Measurements from ENCODE around the gene ESAM.

The ESAM gene

DNA sequence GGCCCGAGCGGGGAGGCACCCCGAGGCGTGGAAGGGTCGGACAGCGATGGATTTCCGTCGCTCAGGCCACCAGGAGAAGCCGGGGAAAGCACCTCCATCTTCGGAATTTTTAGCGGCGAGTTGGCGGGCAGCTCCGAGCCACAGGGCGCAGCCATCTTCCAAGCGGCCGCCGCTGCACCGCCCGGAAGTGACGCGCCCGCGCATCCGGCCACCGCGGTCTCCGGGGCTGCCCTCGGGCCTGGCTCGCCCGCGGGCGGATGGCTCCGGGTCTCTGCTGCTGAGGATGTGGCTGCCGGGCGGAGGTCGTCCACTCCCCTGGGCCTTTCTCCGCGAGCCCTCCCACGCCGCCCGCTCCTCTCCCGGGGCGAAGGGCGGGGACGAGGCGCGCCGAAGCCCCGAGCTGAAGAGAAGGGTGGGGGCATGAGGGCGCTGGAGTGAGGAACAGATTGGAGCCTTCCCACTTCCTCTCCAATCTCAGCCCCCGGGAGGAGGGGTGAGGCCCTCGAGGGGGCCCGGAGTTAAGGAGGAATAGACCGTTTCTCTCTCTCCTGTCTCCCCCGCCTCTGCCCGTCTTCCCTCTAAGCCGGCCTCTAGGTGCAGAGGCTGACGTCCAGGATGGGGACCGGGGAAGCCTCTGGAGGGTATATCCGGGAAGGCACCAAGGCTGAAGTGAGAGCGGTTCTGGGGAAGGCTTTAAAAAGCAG is 38.3 kb upstream of the ESAM start, which contains the start of gene MSANTD2:
Gene MSANTD2 (minus strand): TSS at position 181 of the 704 bp plus-strand sequence. CDS start 26 bp downstream, at position 155.
- H3K27ac ChIP-seq (replicated peaks; ENCODE audit: low read length): peak within 1 kb of the TSS; percentile 99
- peak; percentile 76 for DNase-seq (ENCODE audit: low spot score)
- H2BK15ac ChIP-seq (ENCODE audit: low read length): peak within 1 kb of the TSS; percentile 68
- peak within 1 kb of the TSS; percentile 100 for H3K18ac ChIP-seq (ENCODE audit: low read length)
- peak within 1 kb of the TSS; percentile 98 for H3K9ac ChIP-seq (ENCODE audit: low read depth, low read length, poor library complexity)
- H2BK120ac ChIP-seq (ENCODE audit: low read depth, low read length): peak within 1 kb of the TSS; percentile 100
- no CpG with 5 or more reads among the region's 62 CpGs for WGBS, 2 donors (ENCODE audit: extremely low coverage in 2 of 2, insufficient read length in 2 of 2, insufficient replicate concordance in 1 of 2)
- H4K91ac ChIP-seq (ENCODE audit: low read depth, low read length, poor library complexity): no peak within 1 kb of the TSS
- H3K23ac ChIP-seq (ENCODE audit: low read depth, low read length, poor library complexity): peak within 1 kb of the TSS; percentile 98
- peaks cover 2 to 31% of the 10 kb centered on the region in 2 donors for H3K36me3 ChIP-seq (replicated peaks in 1 of 2; ENCODE audit: control insufficient read depth in 2 of 2, insufficient read depth in 2 of 2, low read length in 2 of 2)
- H2BK12ac ChIP-seq (ENCODE audit: low read length): peak within 1 kb of the TSS; percentile 79
- H2BK5ac ChIP-seq (ENCODE audit: low read length): peak within 1 kb of the TSS; percentile 98
- H2AK5ac ChIP-seq (ENCODE audit: low read depth, low read length): peak within 1 kb of the TSS; percentile 87
- peaks cover 5% of the 10 kb centered on the region for H3K79me1 ChIP-seq (ENCODE audit: low read depth, low read length)
- peak within 1 kb of the TSS; percentile 98 for H3K14ac ChIP-seq (ENCODE audit: low read length)
- H3K4me2 ChIP-seq (ENCODE audit: insufficient read depth, low read length, poor library complexity, severe bottlenecking): peak within 1 kb of the TSS; percentile 55
- H2AFZ ChIP-seq (ENCODE audit: low read length): peak within 1 kb of the TSS; percentile 99
- peak within 1 kb of the TSS; percentile 52 to 98 for H3K4me3 ChIP-seq (ENCODE audit: low read length in 2 of 2)
- peaks cover 0 to under 1% of the 10 kb centered on the region in 2 donors for H3K9me3 ChIP-seq (replicated peaks in 1 of 2; ENCODE audit: control insufficient read depth in 2 of 2, insufficient read depth in 1 of 2, low read depth in 1 of 2, low read length in 2 of 2)
- H3K4ac ChIP-seq (ENCODE audit: low read length): peak within 1 kb of the TSS; percentile 95
- no peaks in the 10 kb centered on the region for H3K27me3 ChIP-seq (ENCODE audit: control insufficient read depth in 3 of 3, insufficient read depth in 3 of 3, low read depth in 1 of 3, low read length in 3 of 3)
- peaks cover 2 to 12% of the 10 kb centered on the region in 2 donors for H3K4me1 ChIP-seq (ENCODE audit: control insufficient read depth in 2 of 2, insufficient read depth in 1 of 2, low read depth in 1 of 2, low read length in 2 of 2)
- H4K8ac ChIP-seq (ENCODE audit: low read depth, low read length): peak within 1 kb of the TSS; percentile 95

GRCh38 chr11:124799348-124800225 is 37.5 kb upstream of the ESAM start:
- Histone ChIP-seq H3K4me2 (ENCODE audit: insufficient read depth, low read length, poor library complexity, severe bottlenecking) (peak overlapping the region; percentile 55), H3K36me3 (replicated peaks in 1 of 2; ENCODE audit: control insufficient read depth in 2 of 2, insufficient read depth in 2 of 2, low read length in 2 of 2) (peaks cover 2 to 29% of the 10 kb centered on the region in 2 donors), H3K79me1 (ENCODE audit: low read depth, low read length) (peaks cover 5% of the 10 kb centered on the region), H2AK5ac (ENCODE audit: low read depth, low read length) (peak overlapping the region; percentile 87), H4K8ac (ENCODE audit: low read depth, low read length) (peak overlapping the region; percentile 95), H2BK5ac (ENCODE audit: low read length) (peak overlapping the region; percentile 98), H3K27ac (replicated peaks; ENCODE audit: low read length) (peak overlapping the region; percentile 99), H2BK12ac (ENCODE audit: low read length) (peak overlapping the region; percentile 79), H3K9ac (ENCODE audit: low read depth, low read length, poor library complexity) (peak overlapping the region; percentile 98), H2BK15ac (ENCODE audit: low read length) (peak overlapping the region; percentile 68), H2BK120ac (ENCODE audit: low read depth, low read length) (peak overlapping the region; percentile 100), H3K18ac (ENCODE audit: low read length) (peak overlapping the region; percentile 99), H3K4ac (ENCODE audit: low read length) (peak overlapping the region; percentile 95), H3K9me3 (replicated peaks in 1 of 2; ENCODE audit: control insufficient read depth in 2 of 2, insufficient read depth in 1 of 2, low read depth in 1 of 2, low read length in 2 of 2) (no peaks in the 10 kb centered on the region), H3K4me1 (ENCODE audit: control insufficient read depth in 2 of 2, insufficient read depth in 1 of 2, low read depth in 1 of 2, low read length in 2 of 2) (peaks cover 2 to 12% of the 10 kb centered on the region in 2 donors), H3K4me3 (ENCODE audit: low read length in 2 of 2) (peak overlapping the region; percentile 52 to 98), H3K23ac (ENCODE audit: low read depth, low read length, poor library complexity) (peak overlapping the region; percentile 98), H4K91ac (ENCODE audit: low read depth, low read length, poor library complexity) (no peak overlapping the region), H3K27me3 (ENCODE audit: control insufficient read depth in 3 of 3, insufficient read depth in 3 of 3, low read depth in 1 of 3, low read length in 3 of 3) (no peaks in the 10 kb centered on the region), H2AFZ (ENCODE audit: low read length) (peak overlapping the region; percentile 99), H3K14ac (ENCODE audit: low read length) (peak overlapping the region; percentile 97)
- peak; percentile 55 for DNase-seq (ENCODE audit: low spot score)
- WGBS, 2 donors (ENCODE audit: extremely low coverage in 2 of 2, insufficient read length in 2 of 2, insufficient replicate concordance in 1 of 2): no CpG with 5 or more reads among the region's 83 CpGs

DNA sequence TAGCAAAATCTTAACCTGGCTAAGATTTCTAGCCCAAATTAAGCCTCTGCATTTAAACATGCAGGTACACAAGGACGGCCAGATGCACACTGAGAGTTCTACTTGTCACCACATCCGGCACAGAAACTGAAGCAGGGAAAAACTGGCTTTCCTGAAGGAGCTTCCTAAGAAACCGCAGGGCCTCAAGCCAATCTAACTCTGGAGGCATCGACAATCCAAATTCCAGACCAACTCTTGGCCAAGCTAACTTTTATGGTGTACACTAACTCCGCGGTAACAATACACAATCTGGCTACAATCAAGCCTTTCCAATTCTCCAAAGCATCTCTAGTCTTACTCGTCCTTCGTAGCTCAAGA is 36.9 kb upstream of the ESAM start:
- Histone ChIP-seq H4K91ac (ENCODE audit: low read depth, low read length, poor library complexity) (no peak overlapping the region), H3K18ac (ENCODE audit: low read length) (no peak overlapping the region), H3K79me1 (ENCODE audit: low read depth, low read length) (peaks cover 5% of the 10 kb centered on the region), H3K9me3 (replicated peaks in 1 of 2; ENCODE audit: control insufficient read depth in 2 of 2, insufficient read depth in 1 of 2, low read depth in 1 of 2, low read length in 2 of 2) (no peaks in the 10 kb centered on the region), H2BK15ac (ENCODE audit: low read length) (no peak overlapping the region), H2AFZ (ENCODE audit: low read length) (peak overlapping the region; percentile 99), H3K27ac (replicated peaks; ENCODE audit: low read length) (peak overlapping the region; percentile 99), H3K36me3 (replicated peaks in 1 of 2; ENCODE audit: control insufficient read depth in 2 of 2, insufficient read depth in 2 of 2, low read length in 2 of 2) (peaks cover 2 to 27% of the 10 kb centered on the region in 2 donors), H3K4ac (ENCODE audit: low read length) (no peak overlapping the region), H3K9ac (ENCODE audit: low read depth, low read length, poor library complexity) (no peak overlapping the region), H3K23ac (ENCODE audit: low read depth, low read length, poor library complexity) (no peak overlapping the region), H2AK5ac (ENCODE audit: low read depth, low read length) (no peak overlapping the region), H3K14ac (ENCODE audit: low read length) (no peak overlapping the region), H3K4me1 (ENCODE audit: control insufficient read depth in 2 of 2, insufficient read depth in 1 of 2, low read depth in 1 of 2, low read length in 2 of 2) (peaks cover 2 to 12% of the 10 kb centered on the region in 2 donors), H2BK5ac (ENCODE audit: low read length) (no peak overlapping the region), H3K27me3 (ENCODE audit: control insufficient read depth in 3 of 3, insufficient read depth in 3 of 3, low read depth in 1 of 3, low read length in 3 of 3) (no peaks in the 10 kb centered on the region), H2BK12ac (ENCODE audit: low read length) (no peak overlapping the region), H4K8ac (ENCODE audit: low read depth, low read length) (no peak overlapping the region), H3K4me3 (ENCODE audit: low read length in 2 of 2) (peak overlapping the region; percentile 52 to 98), H3K4me2 (ENCODE audit: insufficient read depth, low read length, poor library complexity, severe bottlenecking) (peak overlapping the region; percentile 55), H2BK120ac (ENCODE audit: low read depth, low read length) (no peak overlapping the region)
- no peak for DNase-seq (ENCODE audit: low spot score)
- WGBS, 2 donors (ENCODE audit: extremely low coverage in 2 of 2, insufficient read length in 2 of 2, insufficient replicate concordance in 1 of 2): no CpG with 5 or more reads among the region's 8 CpGs

DNA sequence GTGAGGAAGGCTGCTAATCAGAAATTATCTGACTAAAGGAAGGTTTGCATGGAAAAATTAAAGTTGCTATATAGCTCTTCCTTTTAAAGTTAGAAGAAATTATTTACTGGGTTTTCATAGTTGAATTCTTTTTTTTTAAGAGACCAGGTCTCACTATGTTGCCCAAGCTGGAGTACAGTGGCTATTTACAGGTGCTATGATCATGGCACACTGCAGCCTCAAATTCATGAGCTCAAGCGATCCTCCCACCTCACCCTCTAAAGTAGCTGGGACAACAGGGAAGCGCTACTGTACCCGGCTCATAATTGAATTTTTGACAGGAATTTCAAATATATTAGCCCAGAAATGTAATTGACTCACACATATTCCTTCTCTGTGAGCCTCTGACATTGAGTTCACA is 34.2 kb upstream of the ESAM start:
- no peak overlapping the region for H2AFZ ChIP-seq (ENCODE audit: low read length)
- H3K36me3 ChIP-seq (replicated peaks in 1 of 2; ENCODE audit: control insufficient read depth in 2 of 2, insufficient read depth in 2 of 2, low read length in 2 of 2): peaks cover 2 to 27% of the 10 kb centered on the region in 2 donors
- H3K4me3 ChIP-seq (ENCODE audit: low read length in 2 of 2): no peak overlapping the region
- H3K27me3 ChIP-seq (ENCODE audit: control insufficient read depth in 3 of 3, insufficient read depth in 3 of 3, low read depth in 1 of 3, low read length in 3 of 3): no peaks in the 10 kb centered on the region
- no peak overlapping the region for H2BK15ac ChIP-seq (ENCODE audit: low read length)
- H2AK5ac ChIP-seq (ENCODE audit: low read depth, low read length): no peak overlapping the region
- H3K27ac ChIP-seq (replicated peaks; ENCODE audit: low read length): no peak overlapping the region
- H3K79me1 ChIP-seq (ENCODE audit: low read depth, low read length): peaks cover 7% of the 10 kb centered on the region
- DNase-seq (ENCODE audit: low spot score): no peak
- no CpG with 5 or more reads among the region's 3 CpGs for WGBS, 2 donors (ENCODE audit: extremely low coverage in 2 of 2, insufficient read length in 2 of 2, insufficient replicate concordance in 1 of 2)
- no peak overlapping the region for H3K4me2 ChIP-seq (ENCODE audit: insufficient read depth, low read length, poor library complexity, severe bottlenecking)
- H4K91ac ChIP-seq (ENCODE audit: low read depth, low read length, poor library complexity): no peak overlapping the region
- H2BK120ac ChIP-seq (ENCODE audit: low read depth, low read length): no peak overlapping the region
- H3K23ac ChIP-seq (ENCODE audit: low read depth, low read length, poor library complexity): no peak overlapping the region
- H2BK5ac ChIP-seq (ENCODE audit: low read length): no peak overlapping the region
- H3K18ac ChIP-seq (ENCODE audit: low read length): no peak overlapping the region
- no peak overlapping the region for H4K8ac ChIP-seq (ENCODE audit: low read depth, low read length)
- no peak overlapping the region for H2BK12ac ChIP-seq (ENCODE audit: low read length)
- H3K4ac ChIP-seq (ENCODE audit: low read length): no peak overlapping the region
- H3K14ac ChIP-seq (ENCODE audit: low read length): no peak overlapping the region
- peaks cover 8 to 15% of the 10 kb centered on the region in 2 donors for H3K4me1 ChIP-seq (ENCODE audit: control insufficient read depth in 2 of 2, insufficient read depth in 1 of 2, low read depth in 1 of 2, low read length in 2 of 2)
- no peaks in the 10 kb centered on the region for H3K9me3 ChIP-seq (replicated peaks in 1 of 2; ENCODE audit: control insufficient read depth in 2 of 2, insufficient read depth in 1 of 2, low read depth in 1 of 2, low read length in 2 of 2)
- H3K9ac ChIP-seq (ENCODE audit: low read depth, low read length, poor library complexity): no peak overlapping the region
